Loucy (cell line): ENCODE results near the gene TLE3.

Experiments
- H2AFZ ChIP-seq: fragments of 200-600 bp; sonication (generic); 2 replicates; pipeline ENCODE4 v1.6.0; 2016; ENCODE audit warnings: antibody characterized with exemption, mild to moderate bottlenecking, low read length, moderate library complexity
- H3F3A ChIP-seq: fragments of 200-600 bp; 2 replicates; pipeline ENCODE4 v1.6.0; 2016; ENCODE audit warnings: antibody characterized with exemption, low read depth, mild to moderate bottlenecking
- H3K27me3 ChIP-seq: fragments of 200-600 bp; sonication (generic); 2 replicates; pipeline ENCODE4 v1.6.1; 2014; ENCODE audit warnings: low read length, mild to moderate bottlenecking; ENCODE audit not compliant: insufficient read depth, poor library complexity, severe bottlenecking
- H3K36me3 ChIP-seq: fragments of 200-600 bp; sonication (generic); 2 replicates; pipeline ENCODE4 v1.6.1; 2016; ENCODE audit warnings: low read length; ENCODE audit not compliant: insufficient read depth
- H3K4me1 ChIP-seq: fragments of 200-600 bp; sonication (generic); 2 replicates; pipeline ENCODE4 v1.5.1; 2014; ENCODE audit warnings: low read length, mild to moderate bottlenecking; ENCODE audit not compliant: insufficient read depth, poor library complexity, severe bottlenecking
- H3K4me2 ChIP-seq: fragments of 200-600 bp; sonication (generic); 2 replicates; pipeline ENCODE4 v1.6.0; 2014; ENCODE audit warnings: antibody characterized with exemption, low read length, low read depth, mild to moderate bottlenecking; ENCODE audit not compliant: poor library complexity, severe bottlenecking
- H3K4me3 ChIP-seq: fragments of 200-600 bp; sonication (generic); 2 replicates; pipeline ENCODE4 v1.5.1; 2014; ENCODE audit warnings: low read length, mild to moderate bottlenecking, mixed read lengths; ENCODE audit not compliant: poor library complexity, severe bottlenecking
- H3K79me2 ChIP-seq: fragments of 200-600 bp; sonication (generic); 2 replicates; pipeline ENCODE4 v1.6.1; 2014; ENCODE audit warnings: low read length; ENCODE audit not compliant: insufficient read depth
- H3K9ac ChIP-seq: fragments of 200-600 bp; sonication (generic); 2 replicates; pipeline ENCODE4 v1.6.0; 2014; ENCODE audit warnings: mild to moderate bottlenecking, low read depth, low read length, moderate library complexity; ENCODE audit not compliant: poor library complexity, severe bottlenecking
- H3K9me2 ChIP-seq: fragments of 200-600 bp; sonication (generic); replicated peaks from 2 replicates; pipeline ENCODE4 v1.6.1; 2016; ENCODE audit warnings: low read depth, low read length, mixed read lengths
- H3K9me3 ChIP-seq: fragments of 200-600 bp; sonication (generic); 2 replicates; pipeline ENCODE4 v1.6.1; 2014; ENCODE audit warnings: mild to moderate bottlenecking, antibody characterized with exemption, low read length, low read depth; ENCODE audit not compliant: insufficient read depth
- H4K20me1 ChIP-seq: fragments of 200-600 bp; sonication (generic); 2 replicates; pipeline ENCODE4 v1.6.0; 2014; ENCODE audit warnings: antibody characterized with exemption, low read length, mild to moderate bottlenecking; ENCODE audit not compliant: insufficient read depth, poor library complexity, severe bottlenecking
- CTCF ChIP-seq: fragments of 200-600 bp; sonication (generic); conservative IDR thresholded peaks from 2 replicates; pipeline ENCODE4 v1.5.1; 2014; ENCODE audit warnings: mild to moderate bottlenecking, antibody characterized with exemption, low read length
- EZH2phosphoT487 ChIP-seq: fragments of 200-600 bp; IDR thresholded peaks from 2 replicates; pipeline ENCODE4 v1.6.1; 2018; ENCODE audit warnings: antibody characterized with exemption, mild to moderate bottlenecking, moderate library complexity, borderline replicate concordance

Gene TLE3

GRCh38 chr15:70077188-70078147 lies 20.2 kb downstream of the TLE3 start:
- Histone ChIP-seq H3K27me3 (no peaks in the 10 kb centered on the region), H3K36me3 (peaks cover 96% of the 10 kb centered on the region; the same call in 1 of the 2 replicates), H3K79me2 (peaks cover 99% of the 10 kb centered on the region), H3F3A (no peaks in the 10 kb centered on the region), H3K9me3 (no peaks in the 10 kb centered on the region), H3K9me2 (no peaks in the 10 kb centered on the region), H3K4me3 (no peak overlapping the region), H3K4me1 (no peaks in the 10 kb centered on the region), H3K4me2 (no peak overlapping the region), H3K9ac (no peak overlapping the region), H4K20me1 (peaks cover 86% of the 10 kb centered on the region), H2AFZ (no peak overlapping the region)
- TF ChIP-seq EZH2phosphoT487 (no peak), CTCF (no peak)

GRCh38 chr15:70074380-70074779 lies 23.3 kb downstream of the TLE3 start:
- TF ChIP-seq CTCF (no peak), EZH2phosphoT487 (no peak)
- peaks cover 96% of the 10 kb centered on the region; the same call in 1 of the 2 replicates for H3K36me3 ChIP-seq
- H2AFZ ChIP-seq: no peak overlapping the region
- H3K4me1 ChIP-seq: no peaks in the 10 kb centered on the region
- no peak overlapping the region for H3K4me2 ChIP-seq
- no peak overlapping the region for H3K9ac ChIP-seq
- H3F3A ChIP-seq: no peaks in the 10 kb centered on the region
- no peaks in the 10 kb centered on the region for H3K9me3 ChIP-seq
- H3K79me2 ChIP-seq: peaks cover 97% of the 10 kb centered on the region
- H4K20me1 ChIP-seq: peaks cover 84% of the 10 kb centered on the region
- no peak overlapping the region for H3K4me3 ChIP-seq
- H3K9me2 ChIP-seq: no peaks in the 10 kb centered on the region
- H3K27me3 ChIP-seq: no peaks in the 10 kb centered on the region

GRCh38 chr15:70072479-70072878 lies 25.2 kb downstream of the TLE3 start:
- Histone ChIP-seq H3K9ac (no peak overlapping the region), H2AFZ (no peak overlapping the region), H3K27me3 (no peaks in the 10 kb centered on the region), H3K36me3 (peaks cover 95% of the 10 kb centered on the region; the same call in 1 of the 2 replicates), H3K4me3 (no peak overlapping the region), H4K20me1 (peaks cover 82% of the 10 kb centered on the region), H3K9me2 (no peaks in the 10 kb centered on the region), H3K79me2 (peaks cover 94% of the 10 kb centered on the region), H3K4me2 (no peak overlapping the region), H3F3A (no peaks in the 10 kb centered on the region), H3K9me3 (no peaks in the 10 kb centered on the region), H3K4me1 (no peaks in the 10 kb centered on the region)
- TF ChIP-seq EZH2phosphoT487: no peak
- no peak for TF ChIP-seq CTCF
